ENCODE measurements around the gene POU3F1.

- TF ChIP-seq CTCF (IDR thresholded peaks at IDR 0.05; ENCODE audit: low read depth, low read length) (no peak), EZH2phosphoT487 (IDR thresholded peaks at IDR 0.05; ENCODE audit: low read depth) (no peak)
Observed at GRCh38 chr1:37997256-37998088, 49.1 kb downstream of the POU3F1 start.

Measured in OCI-LY3 (cell line).